BE2C (cell line): ENCODE measurements around the gene SEMA3F.
A peak's percentile ranks its signal among the peaks of the same experiment; 100 is the strongest.

Experiments used
- DNase-seq: peaks from one replicate; pipeline ENCODE4 v3.0.0-alpha.2; 2020
- H3K27me3 ChIP-seq: fragments of 250-450 bp; sonication (Bioruptor Pico); 2 replicates; pipeline ENCODE4 v1.5.1; 2020; ENCODE audit warnings: mild to moderate bottlenecking
- H3K36me3 ChIP-seq: fragments of 250-450 bp; sonication (Bioruptor Pico); 2 replicates; pipeline ENCODE4 v1.5.1; 2020; ENCODE audit warnings: mild to moderate bottlenecking
- H3K4me1 ChIP-seq: fragments of 250-450 bp; sonication (Bioruptor Pico); 2 replicates; pipeline ENCODE4 v1.5.1; 2020
- H3K4me3 ChIP-seq: 2 replicates; pipeline ENCODE4 v1.5.1; 2011; ENCODE audit warnings: low read depth, low read length
- H3K9me3 ChIP-seq: fragments of 250-450 bp; sonication (Bioruptor Pico); 2 replicates; pipeline ENCODE4 v1.5.1; 2020
- CTCF ChIP-seq: IDR thresholded peaks from 2 replicates; pipeline ENCODE4 v1.5.1; 2012; ENCODE audit warnings: mild to moderate bottlenecking, low read depth, low read length

The SEMA3F gene

GRCh38 chr3:50120364-50121071 is 34.6 kb upstream of the SEMA3F start:
- TF ChIP-seq CTCF = no peak
- peaks cover 18% of the 10 kb centered on the region for H3K36me3 ChIP-seq
- DNase-seq = no peak
- no peaks in the 10 kb centered on the region for H3K27me3 ChIP-seq
- H3K9me3 ChIP-seq = no peaks in the 10 kb centered on the region
- peaks cover 17% of the 10 kb centered on the region for H3K4me1 ChIP-seq
- no peak overlapping the region for H3K4me3 ChIP-seq

- peak; percentile 74 for DNase-seq
- peaks cover 10% of the 10 kb centered on the region for H3K36me3 ChIP-seq
- peaks cover 26% of the 10 kb centered on the region for H3K4me1 ChIP-seq
These were observed 33.8 kb upstream of the SEMA3F start for GRCh38 chr3:50121072-50122032.

GRCh38 chr3:50122071-50122470 is 33.1 kb upstream of the SEMA3F start:
- Histone ChIP-seq H3K9me3 (no peaks in the 10 kb centered on the region), H3K27me3 (no peaks in the 10 kb centered on the region), H3K4me3 (no peak overlapping the region), H3K4me1 (peaks cover 28% of the 10 kb centered on the region), H3K36me3 (peaks cover 3% of the 10 kb centered on the region)
- TF ChIP-seq CTCF = no peak
- DNase-seq = no peak

More at GRCh38 chr3:50121072-50122032, 33.8 kb upstream of the SEMA3F start:
- Histone ChIP-seq H3K27me3 (no peaks in the 10 kb centered on the region), H3K4me3 (no peak overlapping the region), H3K9me3 (no peaks in the 10 kb centered on the region)
- peak; percentile 74 for TF ChIP-seq CTCF

GRCh38 chr3:50122661-50123391 is 32.3 kb upstream of the SEMA3F start:
- no peak for DNase-seq
- no peaks in the 10 kb centered on the region; the same call in none of the 2 replicates for H3K36me3 ChIP-seq
- H3K9me3 ChIP-seq = no peaks in the 10 kb centered on the region
- no peak for TF ChIP-seq CTCF
- peaks cover 28% of the 10 kb centered on the region for H3K4me1 ChIP-seq
- no peak overlapping the region for H3K4me3 ChIP-seq
- H3K27me3 ChIP-seq = no peaks in the 10 kb centered on the region

GRCh38 chr3:50123394-50124051 is 31.6 kb upstream of the SEMA3F start:
- no peak for TF ChIP-seq CTCF
- no peaks in the 10 kb centered on the region for H3K9me3 ChIP-seq
- no peaks in the 10 kb centered on the region for H3K27me3 ChIP-seq

More at GRCh38 chr3:50123394-50124051, 31.6 kb upstream of the SEMA3F start:
- Histone ChIP-seq H3K36me3 (no peaks in the 10 kb centered on the region; the same call in none of the 2 replicates), H3K4me1 (peaks cover 28% of the 10 kb centered on the region), H3K4me3 (no peak overlapping the region)
- no peak for DNase-seq
